Common myeloid progenitor, CD34-positive (primary cell): ENCODE results near the gene DIS3L2.

ENCODE experiments used
- CTCF ChIA-PET: fragments of 350-600 bp; sonication (Branson Sonifier 250); formaldehyde crosslinking; loops from one replicate; lab custom pipeline; 2021; ENCODE audit warnings: antibody characterized with exemption; lab: Charles Lee
- POLR2A ChIA-PET: fragments of 350-600 bp; sonication (Branson Sonifier 250); formaldehyde crosslinking; loops from one replicate; lab custom pipeline; 2021; ENCODE audit warnings: antibody characterized with exemption; lab: Charles Lee
- DNase-seq, 3 donors: peaks; one replicate each; pipeline versions ENCODE4 v3.0.0 to v3.0.0-alpha.2; 2013
- H3K27ac ChIP-seq, 2 experiments: 1 replicate in 1 of 2; 2 replicates in 1 of 2; pipeline ENCODE4 v1.7.0; 2013; ENCODE audit warnings: inconsistent platforms in 2 of 2, low read length in 2 of 2, mild to moderate bottlenecking in 2 of 2, low read depth in 1 of 2, moderate library complexity in 1 of 2; ENCODE audit not compliant: severe bottlenecking in 2 of 2, insufficient read depth in 1 of 2, poor library complexity in 1 of 2
- H3K27me3 ChIP-seq, 5 experiments: replicated peaks in 2 of 5; 1 replicate in 3 of 5; 2 replicates in 2 of 5; pipeline versions ENCODE4 v1.6.1 to v1.7.0; 2013; ENCODE audit warnings: low read length in 4 of 5, mild to moderate bottlenecking in 2 of 5, moderate library complexity in 2 of 5, inconsistent platforms in 1 of 5; ENCODE audit not compliant: insufficient read depth in 5 of 5, control insufficient read depth in 4 of 5
- H3K36me3 ChIP-seq, 4 experiments: 1 replicate in 2 of 4; 2 replicates in 2 of 4; pipeline versions ENCODE4 v1.6.1 to v1.7.0; 2013; ENCODE audit warnings: low read length in 3 of 4, control low read depth in 1 of 4, mild to moderate bottlenecking in 1 of 4; ENCODE audit not compliant: control insufficient read depth in 4 of 4, insufficient read depth in 4 of 4
- H3K4me1 ChIP-seq, 4 experiments: 1 replicate in 3 of 4; 2 replicates in 1 of 4; pipeline versions ENCODE4 v1.6.1 to v1.7.1; 2013; ENCODE audit warnings: low read length in 3 of 4, mild to moderate bottlenecking in 3 of 4, control low read depth in 1 of 4, inconsistent platforms in 1 of 4, moderate library complexity in 1 of 4; ENCODE audit not compliant: control insufficient read depth in 4 of 4, insufficient read depth in 4 of 4; ENCODE audit errors: control extremely low read depth in 1 of 4
- H3K4me3 ChIP-seq, 7 experiments: 1 replicate in 4 of 7; 2 replicates in 3 of 7; pipeline versions ENCODE4 v1.5.1 to v1.7.0; 2013; ENCODE audit warnings: mild to moderate bottlenecking in 7 of 7, low read length in 6 of 7, moderate library complexity in 6 of 7, inconsistent platforms in 2 of 7, low read depth in 2 of 7, control low read depth in 1 of 7; ENCODE audit not compliant: insufficient read depth in 4 of 7, control insufficient read depth in 1 of 7; ENCODE audit errors: extremely low read depth in 1 of 7
- H3K9me3 ChIP-seq, 5 experiments: 1 replicate in 4 of 5; 2 replicates in 1 of 5; pipeline versions ENCODE4 v1.6.1 to v1.7.1; 2013; ENCODE audit warnings: low read length in 4 of 5, mild to moderate bottlenecking in 2 of 5, inconsistent platforms in 1 of 5, low read depth in 1 of 5, moderate library complexity in 1 of 5; ENCODE audit not compliant: control insufficient read depth in 4 of 5, insufficient read depth in 2 of 5; ENCODE audit errors: control extremely low read depth in 1 of 5
- WGBS: methylation state at CpG from one replicate; pipeline ENCODE4 v1.1.5; 2013; ENCODE audit not compliant: insufficient coverage; 5-methylcytosine and 5-hydroxymethylcytosine counted together

DIS3L2 gene

GRCh38 chr2:232183279-232183678 lies 221.8 kb downstream of the DIS3L2 start:
- WGBS: 100% methylated on average over 2 of the region's 2 CpGs
- CTCF ChIA-PET: no interaction called here

GRCh38 chr2:232184346-232184745 lies 222.8 kb downstream of the DIS3L2 start:
- ChIA-PET CTCF (no interaction called here), POLR2A (no interaction called here)
- Histone ChIP-seq H3K4me1 (no peaks in the 10 kb centered on the region), H3K36me3 (peaks cover 0 to 18% (median 7%) of the 10 kb centered on the region in 4 experiments), H3K27me3 (no peaks in the 10 kb centered on the region), H3K27ac (no peak overlapping the region), H3K9me3 (peaks cover 0 to 25% (median 3%) of the 10 kb centered on the region in 5 experiments), H3K4me3 (no peak overlapping the region)
- no peak for DNase-seq
- WGBS: 100% methylated on average over 4 of the region's 6 CpGs

More at GRCh38 chr2:232183279-232183678, 221.8 kb downstream of the DIS3L2 start:
- H3K36me3 ChIP-seq: peaks cover 0 to 18% (median 7%) of the 10 kb centered on the region in 4 experiments
- H3K4me3 ChIP-seq: no peak overlapping the region
- no peak overlapping the region for H3K27ac ChIP-seq
- POLR2A ChIA-PET: no interaction called here
- H3K27me3 ChIP-seq: no peaks in the 10 kb centered on the region
- peaks cover 0 to 25% (median 3%) of the 10 kb centered on the region in 5 experiments for H3K9me3 ChIP-seq
- DNase-seq: no peak
- no peaks in the 10 kb centered on the region for H3K4me1 ChIP-seq

- POLR2A ChIA-PET: interaction anchor here (0.6 kb wide), 1 partner anchor 43 kb away, joined by 3 read pairs; no protein-coding TSS in a partner anchor
- peaks cover 0 to 14% (median 6%) of the 10 kb centered on the region in 4 experiments for H3K36me3 ChIP-seq
- H3K27ac ChIP-seq: no peak overlapping the region
- H3K27me3 ChIP-seq: no peaks in the 10 kb centered on the region
- CTCF ChIA-PET: no interaction called here
- 100% methylated on average over 2 of the region's 2 CpGs for WGBS
- DNase-seq: no peak
- H3K9me3 ChIP-seq: peaks cover 0 to 20% (median 2%) of the 10 kb centered on the region in 5 experiments
- H3K4me3 ChIP-seq: no peak overlapping the region
- no peaks in the 10 kb centered on the region for H3K4me1 ChIP-seq
Observed at GRCh38 chr2:232190796-232191195, 229.3 kb downstream of the DIS3L2 start.

GRCh38 chr2:232195487-232195886 lies 234.0 kb downstream of the DIS3L2 start:
- POLR2A ChIA-PET: no interaction called here
- no peak overlapping the region for H3K4me3 ChIP-seq
- no peak overlapping the region for H3K27ac ChIP-seq
- H3K36me3 ChIP-seq: peaks cover 0 to 18% (median 7%) of the 10 kb centered on the region in 4 experiments
- no peaks in the 10 kb centered on the region for H3K27me3 ChIP-seq
- DNase-seq: no peak
- CTCF ChIA-PET: no interaction called here
- no CpG with 5 or more reads among the region's 1 CpG for WGBS
- no peaks in the 10 kb centered on the region for H3K4me1 ChIP-seq
- peaks cover 0 to 16% (median 2%) of the 10 kb centered on the region in 5 experiments for H3K9me3 ChIP-seq

GRCh38 chr2:232196802-232197201 lies 235.3 kb downstream of the DIS3L2 start:
- no peaks in the 10 kb centered on the region for H3K4me1 ChIP-seq
- ChIA-PET POLR2A (no interaction called here), CTCF (no interaction called here)
- no peaks in the 10 kb centered on the region for H3K27me3 ChIP-seq
- H3K36me3 ChIP-seq: peaks cover 0 to 18% (median 8%) of the 10 kb centered on the region in 4 experiments
- peaks cover 0 to 16% (median 2%) of the 10 kb centered on the region in 5 experiments for H3K9me3 ChIP-seq
- H3K4me3 ChIP-seq: no peak overlapping the region
- H3K27ac ChIP-seq: no peak overlapping the region
- DNase-seq: no peak

GRCh38 chr2:232200195-232200594 lies 238.7 kb downstream of the DIS3L2 start:
- POLR2A ChIA-PET: no interaction called here
- Histone ChIP-seq H3K27ac (no peak overlapping the region), H3K36me3 (peaks cover 0 to 14% (median 7%) of the 10 kb centered on the region in 4 experiments), H3K9me3 (peaks cover 0 to 1% (median 0%) of the 10 kb centered on the region in 5 experiments), H3K4me1 (no peaks in the 10 kb centered on the region), H3K4me3 (no peak overlapping the region), H3K27me3 (no peaks in the 10 kb centered on the region)
- CTCF ChIA-PET: no interaction called here
- no peak for DNase-seq
- WGBS: 89% methylated on average over 1 of the region's 2 CpGs

- no peaks in the 10 kb centered on the region for H3K9me3 ChIP-seq
- no peak overlapping the region for H3K27ac ChIP-seq
- no peak for DNase-seq
- no peaks in the 10 kb centered on the region for H3K4me1 ChIP-seq
- H3K4me3 ChIP-seq: no peak overlapping the region
- H3K36me3 ChIP-seq: peaks cover 0 to 14% (median 7%) of the 10 kb centered on the region in 4 experiments
- ChIA-PET POLR2A (no interaction called here), CTCF (no interaction called here)
- no peaks in the 10 kb centered on the region for H3K27me3 ChIP-seq
- WGBS: 100% methylated on average over 1 of the region's 5 CpGs
Observed at GRCh38 chr2:232203166-232203891, 241.8 kb downstream of the DIS3L2 start.
